ENCODE data around the gene DDA1.

- TF ChIP-seq BCL6 (CRISPR knock-in tag; IDR thresholded peaks at IDR 0.05) (no peak), TARDBP (CRISPR knock-in tag; IDR thresholded peaks at IDR 0.05) (no peak), RNF2 (conservative IDR thresholded peaks at IDR 0.05; ENCODE audit: low read depth) (no peak), CTCF (CRISPR knock-in tag; IDR thresholded peaks at IDR 0.05) (no peak), ZNF512 (CRISPR knock-in tag; IDR thresholded peaks at IDR 0.05) (no peak), HINFP (CRISPR knock-in tag; IDR thresholded peaks at IDR 0.05; ENCODE audit: low read depth) (no peak), ETV6 (CRISPR knock-in tag; conservative IDR thresholded peaks at IDR 0.05) (no peak), ZBTB43 (CRISPR knock-in tag; conservative IDR thresholded peaks at IDR 0.05) (no peak), THRA (CRISPR knock-in tag; IDR thresholded peaks at IDR 0.05; ENCODE audit: borderline replicate concordance) (no peak), MYC (CRISPR knock-in tag; IDR thresholded peaks at IDR 0.05; ENCODE audit: borderline replicate concordance) (no peak), FOXJ3 (CRISPR knock-in tag; IDR thresholded peaks at IDR 0.05; ENCODE audit: borderline replicate concordance) (no peak), RAD21 (CRISPR knock-in tag; IDR thresholded peaks at IDR 0.05) (no peak), ZNF724P (CRISPR knock-in tag; IDR thresholded peaks at IDR 0.05; ENCODE audit: borderline replicate concordance) (no peak)
Measured at GRCh38 chr19:17347877-17348276, 38.5 kb downstream of the DDA1 start.
